Lung (tissue), 12 donors: ENCODE measurements around the gene TIMP3. TPM values are rescaled to one million over a fixed set of nuclear protein-coding genes. Genes with fewer than 3 reads are reported as not detected.

Experiments used
- ATAC-seq: fragments of 200-7000 bp; cut with Tn5 transposase; one replicate; pipeline ENCODE4 v1.9.1; 2020; ENCODE audit warnings: moderate number of reproducible peaks; ENCODE audit not compliant: insufficient read depth, low FRiP score
- DNase-seq, 3 donors: peaks; one replicate each; pipeline ENCODE4 v3.0.0-alpha.2; 2013 to 2017
- H3K27ac ChIP-seq, 2 donors: one replicate each; pipeline ENCODE4 v1.5.1; 2013; ENCODE audit warnings: mild to moderate bottlenecking in 2 of 2, moderate library complexity in 2 of 2, control low read depth in 1 of 2, inconsistent platforms in 1 of 2, low read depth in 1 of 2, low read length in 1 of 2
- H3K27me3 ChIP-seq, 3 donors: one replicate each; pipeline ENCODE4 v1.5.1; 2013; ENCODE audit warnings: low read length in 2 of 3; ENCODE audit not compliant: control insufficient read depth in 3 of 3, insufficient read depth in 3 of 3
- H3K36me3 ChIP-seq, 4 donors: one replicate each; pipeline ENCODE4 v1.5.1; 2013; ENCODE audit warnings: low read length in 4 of 4, mild to moderate bottlenecking in 1 of 4, moderate library complexity in 1 of 4; ENCODE audit not compliant: control insufficient read depth in 4 of 4, insufficient read depth in 4 of 4
- H3K4me1 ChIP-seq, 5 donors: one replicate each; pipeline ENCODE4 v1.5.1; 2013; ENCODE audit warnings: low read length in 5 of 5, mild to moderate bottlenecking in 2 of 5, moderate library complexity in 1 of 5; ENCODE audit not compliant: control insufficient read depth in 5 of 5, insufficient read depth in 5 of 5
- H3K4me3 ChIP-seq: one replicate; pipeline ENCODE4 v1.5.1; 2013; ENCODE audit warnings: mild to moderate bottlenecking, control low read depth, moderate library complexity
- H3K9ac ChIP-seq, 2 donors: one replicate each; pipeline ENCODE4 v1.5.1; 2013; ENCODE audit warnings: low read length in 2 of 2, control low read depth in 1 of 2; ENCODE audit not compliant: insufficient read depth in 1 of 2
- H3K9me3 ChIP-seq, 4 donors: one replicate each; pipeline ENCODE4 v1.5.1; 2013; ENCODE audit warnings: low read length in 3 of 4, mild to moderate bottlenecking in 1 of 4, moderate library complexity in 1 of 4; ENCODE audit not compliant: control insufficient read depth in 4 of 4, insufficient read depth in 3 of 4
- CTCF ChIP-seq: IDR thresholded peaks from 2 replicates; pipeline ENCODE4 v1.5.1; 2012; ENCODE audit warnings: mild to moderate bottlenecking; ENCODE audit errors: control extremely low read depth, extremely low read depth
- WGBS, 2 donors: extraction: QIAGEN DNeasy Blood & Tissue Kit; methylation state at CpG; one replicate each; pipeline ENCODE4 v1.1.7; 2013; 5-methylcytosine and 5-hydroxymethylcytosine counted together
- polyA plus RNA-seq, 2 donors: library from polyadenylated mRNA; stranded (reverse); fragments of 200-250 nt; gene quantifications; one replicate each; pipeline ENCODE4 v1.2.1, GENCODE V29; 2013
- total RNA-seq, 2 donors: library from RNA; depleted of rRNA in 1 of 2; stranded (reverse); fragments of >200 nt in 1 of 2; gene quantifications; one replicate each; pipeline ENCODE4 v1.2.1, GENCODE V29; 2014 to 2021
- donor health status: control.
- donor health status: control.
- donor health status: Bipolar disorder and iron deficiency.
- donor health status: healthy.
- donor health status: DM: yes; HTN: yes; CAD: no.

Gene TIMP3
- total and polyA plus RNA-seq, 4 donors, result 129 to 547 (median 239) TPM

- no peak overlapping the region for H3K4me3 ChIP-seq
- no peak for DNase-seq
- H3K9ac ChIP-seq, result no peak overlapping the region
- no peak overlapping the region for H3K27ac ChIP-seq
- no peaks in the 10 kb centered on the region for H3K27me3 ChIP-seq
- ATAC-seq, result no peak
- WGBS, 2 donors, result 39 to 96% methylated on average over 1 of the region's 1 CpG
- H3K9me3 ChIP-seq, result no peaks in the 10 kb centered on the region
- H3K36me3 ChIP-seq, result peaks cover 0 to 16% (median 5%) of the 10 kb centered on the region in 4 donors
- peaks cover 16 to 60% (median 34%) of the 10 kb centered on the region in 5 donors for H3K4me1 ChIP-seq
- no peak for TF ChIP-seq CTCF
These were observed 46.7 kb downstream of the TIMP3 start for GRCh38 chr22:32848226-32848625.

- WGBS, 2 donors, result 77 to 88% methylated on average over 4 of the region's 4 CpGs
- Histone ChIP-seq H3K36me3 (peaks cover 0 to 16% (median 11%) of the 10 kb centered on the region in 4 donors), H3K27me3 (no peaks in the 10 kb centered on the region), H3K4me3 (no peak overlapping the region), H3K27ac (peak overlapping the region; percentile 17 to 20), H3K9me3 (no peaks in the 10 kb centered on the region), H3K9ac (no peak overlapping the region), H3K4me1 (peaks cover 16 to 62% (median 31%) of the 10 kb centered on the region in 5 donors)
- ATAC-seq (no peak), DNase-seq (no peak)
- TF ChIP-seq CTCF, result no peak
These were observed 48.0 kb downstream of the TIMP3 start for GRCh38 chr22:32849501-32849900.

- peaks cover 16 to 62% (median 34%) of the 10 kb centered on the region in 5 donors for H3K4me1 ChIP-seq
- H3K9me3 ChIP-seq, result no peaks in the 10 kb centered on the region
- H3K36me3 ChIP-seq, result peaks cover 3 to 21% (median 15%) of the 10 kb centered on the region in 4 donors
- ATAC-seq (no peak), DNase-seq (no peak)
- 90 to 92% methylated on average over 3 of the region's 3 CpGs for WGBS, 2 donors
- no peaks in the 10 kb centered on the region for H3K27me3 ChIP-seq
- H3K27ac ChIP-seq, result peak overlapping the region; percentile 3 to 74
- H3K9ac ChIP-seq, result no peak overlapping the region
- no peak for TF ChIP-seq CTCF
- H3K4me3 ChIP-seq, result no peak overlapping the region
These were observed 48.7 kb downstream of the TIMP3 start for GRCh38 chr22:32850157-32850556.
